Measurements from ENCODE around the gene SEC16B. TPM values are rescaled to one million over a fixed set of nuclear protein-coding genes. Genes with fewer than 3 reads are reported as not detected.

The SEC16B gene
- total and polyA plus RNA-seq, 2 of the 8 experiments (the other 6 are each of a cell fraction or from before 2014, with no cell fraction given) = 0.56 to 0.94 TPM

- no peak for TF ChIP-seq KDM1A (IDR thresholded peaks at IDR 0.05; ENCODE audit: borderline replicate concordance, low read length)
- no peak for TF ChIP-seq RAD21 (IDR thresholded peaks at IDR 0.05 in 1 of 2, conservative IDR thresholded peaks at IDR 0.05 in 1 of 2; ENCODE audit: low read depth in 2 of 2, low read length in 2 of 2)
- TF ChIP-seq CREB1 (IDR thresholded peaks at IDR 0.05) = no peak
- no peak for TF ChIP-seq POU5F1 (IDR thresholded peaks at IDR 0.05; ENCODE audit: low read depth, low read length)
- no peak for TF ChIP-seq EGR1 (IDR thresholded peaks at IDR 0.05; ENCODE audit: borderline replicate concordance, low read depth, low read length)
- no peak for TF ChIP-seq GABPA (IDR thresholded peaks at IDR 0.05; ENCODE audit: borderline replicate concordance, insufficient read depth, low read length)
- no peak for TF ChIP-seq HDAC6 (IDR thresholded peaks at IDR 0.05; ENCODE audit: low read depth, low read length)
These were observed 34.0 kb downstream of the SEC16B start (continued) for GRCh38 chr1:177935638-177936415.

All from H1 (cell line).